ENCODE data around the gene GABRR2. TPM values are rescaled to one million over a fixed set of nuclear protein-coding genes. Genes with fewer than 3 reads are reported as not detected.

GABRR2 gene
- total RNA-seq, 3 donors from 2014 or later (not counting 1 experiment from before 2014, with no cell fraction given) = 0.57 to 2.2 (median 1.0) TPM

- no peak overlapping the region for H3K27ac ChIP-seq (ENCODE audit: low read length)
- Mint-ChIP-seq H3K27me3 (ENCODE audit: low read depth in 2 of 2) (no peaks in the 10 kb centered on the region), H3K4me1 (peaks cover 0 to 15% of the 10 kb centered on the region in 2 donors), H3K36me3 (no peaks in the 10 kb centered on the region), H3K9me3 (no peaks in the 10 kb centered on the region), H3K27ac (no peak overlapping the region), H3K4me3 (no peak overlapping the region)
- TF ChIP-seq CTCF (IDR thresholded peaks at IDR 0.05) = no peak
- H3K4me1 ChIP-seq (ENCODE audit: control insufficient read depth, insufficient read depth, low read length) = peaks cover 25% of the 10 kb centered on the region
- H3K4me3 ChIP-seq (ENCODE audit: low read length) = no peak overlapping the region
- no peaks in the 10 kb centered on the region for H3K27me3 ChIP-seq (ENCODE audit: control insufficient read depth, insufficient read depth, low read length)
- no peaks in the 10 kb centered on the region for H3K36me3 ChIP-seq (ENCODE audit: control insufficient read depth, insufficient read depth, low read length)
- WGBS (ENCODE audit: insufficient coverage) = 96% methylated on average over 25 of the region's 25 CpGs
- H3K9me3 ChIP-seq (ENCODE audit: control insufficient read depth, insufficient read depth, low read length) = no peaks in the 10 kb centered on the region
- DNase-seq = no peak
- no peak for ATAC-seq
- intact Hi-C loops (cut with micrococcal nuclease) = no loop called here
Observed at GRCh38 chr6:89301586-89302194, 13.4 kb downstream of the GABRR2 start.

- H3K27me3 Mint-ChIP-seq (ENCODE audit: low read depth in 2 of 2) = no peaks in the 10 kb centered on the region
- no peaks in the 10 kb centered on the region for H3K36me3 Mint-ChIP-seq
- no peak for TF ChIP-seq CTCF (IDR thresholded peaks at IDR 0.05)
- no peak overlapping the region for H3K4me3 ChIP-seq (ENCODE audit: low read length)
- ATAC-seq (no peak), DNase-seq (no peak)
- peaks cover 25% of the 10 kb centered on the region for H3K4me1 ChIP-seq (ENCODE audit: control insufficient read depth, insufficient read depth, low read length)
- intact Hi-C loops (cut with micrococcal nuclease) = no loop called here
- 96% methylated on average over 6 of the region's 7 CpGs for WGBS (ENCODE audit: insufficient coverage)
- no peak overlapping the region for H3K27ac ChIP-seq (ENCODE audit: low read length)
- H3K4me1 Mint-ChIP-seq = peaks cover 0 to 15% of the 10 kb centered on the region in 2 donors
- H3K4me3 Mint-ChIP-seq = no peak overlapping the region
- H3K36me3 ChIP-seq (ENCODE audit: control insufficient read depth, insufficient read depth, low read length) = no peaks in the 10 kb centered on the region
- H3K27me3 ChIP-seq (ENCODE audit: control insufficient read depth, insufficient read depth, low read length) = no peaks in the 10 kb centered on the region
- no peaks in the 10 kb centered on the region for H3K9me3 ChIP-seq (ENCODE audit: control insufficient read depth, insufficient read depth, low read length)
- H3K27ac Mint-ChIP-seq = no peak overlapping the region
- H3K9me3 Mint-ChIP-seq = no peaks in the 10 kb centered on the region
Observed at GRCh38 chr6:89299466-89299850, 15.6 kb downstream of the GABRR2 start.

- no peak for TF ChIP-seq CTCF (IDR thresholded peaks at IDR 0.05)
- Histone ChIP-seq H3K4me3 (ENCODE audit: low read length) (no peak overlapping the region), H3K9me3 (ENCODE audit: control insufficient read depth, insufficient read depth, low read length) (no peaks in the 10 kb centered on the region), H3K27ac (ENCODE audit: low read length) (peak overlapping the region; percentile 17), H3K4me1 (ENCODE audit: control insufficient read depth, insufficient read depth, low read length) (peaks cover 25% of the 10 kb centered on the region), H3K36me3 (ENCODE audit: control insufficient read depth, insufficient read depth, low read length) (no peaks in the 10 kb centered on the region), H3K27me3 (ENCODE audit: control insufficient read depth, insufficient read depth, low read length) (no peaks in the 10 kb centered on the region)
- ATAC-seq = peak in 1 of 3 donors; percentile 51
- H3K4me1 Mint-ChIP-seq = peaks cover 0 to 15% of the 10 kb centered on the region in 2 donors
- intact Hi-C loops (cut with micrococcal nuclease) = no loop called here
- peak overlapping the region in 1 of 2 donors; percentile 36 for H3K27ac Mint-ChIP-seq
- 50% methylated on average over 3 of the region's 4 CpGs for WGBS (ENCODE audit: insufficient coverage)
- H3K4me3 Mint-ChIP-seq = no peak overlapping the region
- H3K27me3 Mint-ChIP-seq (ENCODE audit: low read depth in 2 of 2) = no peaks in the 10 kb centered on the region
- peak in 1 of 2 donors; percentile 69 for DNase-seq
- no peaks in the 10 kb centered on the region for H3K9me3 Mint-ChIP-seq
- no peaks in the 10 kb centered on the region for H3K36me3 Mint-ChIP-seq
Observed at GRCh38 chr6:89298680-89299465, 16.2 kb downstream of the GABRR2 start.

All from natural killer cell (primary cell).